Measurements from ENCODE around the gene ELK3.

GRCh38 chr12:96198965-96199364, 4.8 kb downstream of the ELK3 start:
- TF ChIP-seq CTCF (conservative IDR thresholded peaks at IDR 0.05) (no peak), ZFX (IDR thresholded peaks at IDR 0.05) (no peak)

All from C4-2B (cell line).